Putamen (tissue), 1 donor: ENCODE data around the gene SERPINB6.
"Not testable (repeated sequence)": the region's sequence is repeated elsewhere in the genome, so short reads cannot be mapped to it uniquely, and the experiment has no call there.

ENCODE experiments used
- DNase-seq: peaks from one replicate; pipeline ENCODE4 v3.0.0-alpha.2; 2016; ENCODE audit warnings: low spot score

SERPINB6 gene

DNA sequence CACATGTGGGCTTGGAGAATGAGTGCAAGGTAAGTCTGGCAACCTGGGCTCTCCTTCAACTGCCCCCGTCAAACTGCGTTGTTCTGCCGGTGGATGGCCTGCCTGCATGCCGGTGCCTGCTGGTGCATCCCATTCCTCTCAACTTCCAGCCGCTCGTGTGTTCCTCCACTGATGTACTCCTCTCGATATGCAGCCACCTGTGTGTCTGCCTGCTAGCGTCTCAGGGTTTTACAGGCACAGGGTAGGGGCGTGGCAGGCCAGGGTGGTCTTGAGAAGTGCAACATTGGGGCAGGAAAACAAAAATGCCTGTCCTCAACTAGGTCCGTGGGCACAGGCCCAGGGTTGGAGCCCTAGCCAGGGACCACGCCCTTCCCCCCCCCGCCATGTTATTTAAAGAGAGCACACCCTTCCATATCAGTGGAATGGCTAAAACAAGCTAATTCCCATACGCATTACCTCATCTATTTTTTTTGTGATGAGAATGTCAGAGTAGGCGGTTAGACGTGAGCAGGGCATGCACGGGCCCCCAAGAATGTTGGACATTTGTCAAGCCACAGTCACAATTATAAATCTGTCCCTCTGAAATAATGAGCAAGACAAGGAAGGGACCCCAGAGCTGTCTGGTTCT is 33.2 kb downstream of the SERPINB6 start:
- DNase-seq, result no peak

DNA sequence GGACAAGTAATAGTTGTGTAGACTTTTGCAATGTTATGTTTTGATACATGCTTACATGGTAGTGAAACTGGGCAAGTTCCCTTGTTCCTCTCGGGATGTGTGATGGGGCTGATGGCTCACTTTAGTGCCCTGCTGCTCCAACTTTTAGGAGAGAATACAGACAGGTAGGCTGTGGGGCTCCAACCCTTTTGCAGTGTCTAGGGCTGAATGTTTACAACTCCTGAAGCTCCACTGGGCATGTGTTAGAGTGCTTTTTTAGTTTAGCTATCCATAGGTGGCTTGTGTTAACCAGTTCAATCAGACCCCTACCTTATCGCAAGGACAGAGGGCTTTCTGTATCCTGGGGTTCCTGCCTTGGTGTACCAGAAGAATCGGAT is 33.8 kb downstream of the SERPINB6 start:
- no peak for DNase-seq

DNA sequence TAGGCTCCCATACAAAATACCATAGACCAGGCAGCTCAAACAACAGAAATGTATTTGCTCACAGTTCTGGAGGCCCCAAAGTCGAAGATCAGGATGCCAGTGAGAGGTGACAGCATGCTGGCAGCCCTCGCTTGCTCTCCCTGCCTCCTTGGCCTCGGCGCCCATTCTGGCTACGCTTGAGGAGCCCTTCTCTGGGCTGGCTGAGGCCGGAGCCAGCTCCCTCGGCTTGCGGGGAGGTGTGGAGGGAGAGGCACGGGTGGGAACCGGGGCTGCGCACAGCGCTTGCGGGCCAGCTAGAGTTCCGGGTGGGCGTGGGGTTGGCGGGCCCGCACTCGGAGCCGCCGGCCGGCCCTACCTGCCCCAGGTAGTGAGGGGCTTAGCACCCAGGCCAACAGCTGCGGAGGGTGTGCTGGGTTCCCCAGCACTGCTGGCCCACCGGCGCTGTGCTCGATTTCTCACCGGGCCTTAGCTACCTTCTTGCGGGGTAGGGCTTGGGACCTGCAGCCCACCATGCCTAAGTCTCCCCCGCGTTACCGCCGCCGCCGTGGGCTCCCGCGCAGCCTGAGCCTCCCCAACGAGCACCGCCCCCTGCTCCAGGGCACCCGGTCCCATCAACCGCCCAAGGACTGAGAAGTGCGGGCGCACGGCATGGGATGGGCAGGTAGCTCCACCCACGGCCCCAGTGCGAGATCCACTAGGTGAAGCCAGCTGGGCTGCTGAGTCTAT is 35.6 kb downstream of the SERPINB6 start:
- DNase-seq, result no peak

DNA sequence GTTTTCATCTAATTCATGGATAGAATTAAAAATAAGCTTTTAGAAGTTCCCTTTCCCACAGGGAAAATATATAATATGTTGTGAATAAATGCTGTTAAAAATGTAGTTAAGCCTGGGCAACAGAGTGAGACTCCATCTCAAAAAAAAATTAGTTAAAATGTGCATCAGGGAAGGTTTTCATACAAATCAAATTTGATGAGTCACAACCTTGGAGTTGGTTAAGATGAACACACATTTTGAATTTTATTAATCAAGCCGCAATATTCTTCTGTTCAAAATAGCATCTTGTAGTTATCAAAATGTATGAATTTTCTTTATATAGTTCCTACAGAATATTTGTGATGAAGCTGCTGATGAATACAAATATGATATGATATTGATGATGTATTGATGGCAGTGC is 37.3 kb downstream of the SERPINB6 start:
- no peak for DNase-seq

DNA sequence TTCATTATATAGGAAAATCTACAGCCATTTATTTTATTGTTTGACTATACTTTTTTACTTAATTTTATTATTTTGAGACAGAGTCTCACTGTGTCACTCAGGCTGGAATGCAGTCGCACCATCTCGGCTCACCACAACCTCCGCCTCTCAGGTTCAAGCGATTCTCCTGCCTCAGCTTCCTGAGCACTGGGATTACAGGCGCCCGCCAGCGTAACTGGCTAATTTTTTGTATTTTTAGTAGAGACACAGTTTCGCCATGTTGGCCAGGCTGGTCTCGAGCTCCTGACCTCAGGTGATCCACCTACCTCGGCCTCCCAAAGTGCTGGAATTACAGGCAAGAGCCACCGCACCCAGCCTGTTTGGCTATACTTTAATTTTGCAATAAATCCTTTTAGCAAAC is 38.5 kb downstream of the SERPINB6 start:
- DNase-seq, result not testable (repeated sequence)

DNA sequence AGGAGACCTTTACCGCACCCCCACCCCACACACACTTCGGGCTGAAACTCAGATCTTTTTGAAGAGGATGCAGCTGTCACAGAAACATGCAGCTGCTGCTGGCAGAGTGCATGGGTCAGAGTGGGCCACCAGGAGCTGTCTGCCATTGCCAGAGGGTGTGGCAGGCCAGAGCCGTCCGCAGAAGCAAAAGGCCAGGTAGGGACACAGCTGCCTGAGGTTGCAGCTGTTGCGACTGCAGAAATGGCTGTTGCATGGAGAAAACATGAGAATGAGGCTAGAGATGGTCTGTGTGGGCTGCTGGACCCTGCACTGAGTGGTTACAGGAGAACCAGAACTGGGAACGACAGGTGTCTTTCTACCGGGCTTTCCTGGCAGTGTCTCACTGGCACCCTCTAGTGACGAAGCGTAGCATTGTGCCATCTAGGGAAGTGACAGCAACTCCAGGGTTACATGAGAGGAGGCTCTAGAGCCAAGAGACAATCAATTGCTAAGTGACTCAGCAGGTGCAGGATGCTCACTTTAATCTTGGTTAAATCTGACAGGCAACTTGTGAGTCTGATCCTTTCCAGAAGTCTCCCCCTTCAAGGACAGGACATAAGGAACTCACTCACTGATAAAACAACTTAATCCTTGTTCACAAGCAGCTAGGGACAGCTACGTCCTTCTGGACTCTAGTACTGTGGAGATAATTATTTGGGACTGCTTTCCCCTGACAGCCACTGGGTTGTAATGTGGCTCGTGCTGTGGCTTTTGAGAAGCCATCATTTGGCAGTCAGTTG is 39.2 kb downstream of the SERPINB6 start:
- peak; percentile 82 for DNase-seq

DNA sequence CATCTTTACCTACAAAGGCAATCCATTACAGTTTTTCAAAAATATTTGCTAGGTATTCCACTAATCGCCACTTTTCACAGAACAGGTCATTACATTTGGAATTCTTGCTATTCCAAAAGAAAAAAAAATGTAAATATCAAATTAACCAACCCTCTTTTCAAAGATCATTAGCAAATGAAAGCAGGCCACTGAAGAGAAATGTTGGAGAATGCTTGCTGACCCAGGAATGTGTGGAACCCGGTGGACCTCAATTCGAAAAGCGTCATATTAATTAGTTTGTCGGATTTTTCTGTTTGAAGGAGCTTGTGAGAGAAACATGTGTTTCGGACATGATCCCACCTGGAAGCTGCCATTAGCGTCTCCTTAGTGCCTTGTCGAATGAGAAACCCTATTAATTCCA is 40.3 kb downstream of the SERPINB6 start:
- no peak for DNase-seq

DNA sequence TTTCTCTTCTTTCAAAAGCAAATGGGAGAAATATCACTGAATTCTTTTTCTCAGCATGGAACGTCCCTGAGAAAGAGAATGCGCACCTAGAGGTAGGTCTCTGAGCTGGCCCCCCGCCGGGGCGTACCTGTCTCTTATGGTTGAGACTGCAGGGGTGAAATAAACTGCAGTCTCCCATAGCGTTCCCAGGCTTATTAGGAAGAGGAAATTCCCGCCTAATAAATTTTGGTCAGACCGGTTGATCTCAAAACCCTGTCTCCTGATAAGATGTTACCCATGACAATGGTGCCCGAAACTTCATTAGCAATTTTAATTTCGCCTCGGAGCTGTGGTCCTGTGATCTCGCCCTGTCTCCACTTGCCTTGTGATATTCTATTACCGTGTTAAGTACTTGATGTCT is 43.4 kb downstream of the SERPINB6 start:
- not testable (repeated sequence) for DNase-seq

DNA sequence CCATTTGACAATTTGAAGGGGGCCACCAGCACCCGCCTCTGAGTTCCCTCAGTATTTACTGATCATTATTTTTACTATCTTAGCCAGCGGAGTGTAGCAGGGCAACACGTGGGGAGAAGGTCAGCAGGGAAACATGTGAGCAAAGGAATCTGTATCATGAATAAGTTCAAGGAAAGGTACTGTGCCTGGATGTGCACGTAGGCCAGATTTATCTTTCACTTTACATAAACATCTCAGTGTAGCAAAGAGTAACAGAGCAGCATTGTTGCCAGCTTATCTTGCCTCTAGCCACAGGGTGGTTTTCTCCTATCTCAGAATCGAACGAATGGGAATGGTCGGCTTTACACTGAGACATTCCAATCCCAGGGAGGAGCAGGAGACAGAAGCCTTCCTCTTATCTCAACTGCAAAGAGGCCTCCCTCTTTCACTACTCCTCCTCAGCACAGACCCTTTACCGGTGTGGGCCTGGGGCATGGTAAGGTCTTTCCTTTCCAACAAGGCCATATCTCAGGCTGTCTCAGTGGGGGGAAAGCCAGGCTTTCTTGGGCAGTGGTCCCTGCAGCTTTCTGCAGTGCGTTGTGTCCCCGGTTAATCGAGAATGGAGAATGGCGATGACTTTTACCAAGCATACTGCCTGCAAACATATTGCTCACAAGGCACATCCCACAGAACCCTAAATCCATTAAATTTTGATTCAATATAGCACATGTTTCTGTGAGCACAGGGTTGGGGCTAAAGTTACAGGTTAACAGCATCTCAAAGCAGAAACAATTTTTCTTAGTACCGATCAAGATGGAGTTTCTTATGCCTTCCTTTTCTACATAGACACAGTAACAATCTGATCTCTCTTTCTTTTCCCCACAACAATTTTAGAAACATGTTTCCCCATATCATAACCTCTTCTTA is 45.3 kb downstream of the SERPINB6 start:
- DNase-seq, result not testable (repeated sequence)

DNA sequence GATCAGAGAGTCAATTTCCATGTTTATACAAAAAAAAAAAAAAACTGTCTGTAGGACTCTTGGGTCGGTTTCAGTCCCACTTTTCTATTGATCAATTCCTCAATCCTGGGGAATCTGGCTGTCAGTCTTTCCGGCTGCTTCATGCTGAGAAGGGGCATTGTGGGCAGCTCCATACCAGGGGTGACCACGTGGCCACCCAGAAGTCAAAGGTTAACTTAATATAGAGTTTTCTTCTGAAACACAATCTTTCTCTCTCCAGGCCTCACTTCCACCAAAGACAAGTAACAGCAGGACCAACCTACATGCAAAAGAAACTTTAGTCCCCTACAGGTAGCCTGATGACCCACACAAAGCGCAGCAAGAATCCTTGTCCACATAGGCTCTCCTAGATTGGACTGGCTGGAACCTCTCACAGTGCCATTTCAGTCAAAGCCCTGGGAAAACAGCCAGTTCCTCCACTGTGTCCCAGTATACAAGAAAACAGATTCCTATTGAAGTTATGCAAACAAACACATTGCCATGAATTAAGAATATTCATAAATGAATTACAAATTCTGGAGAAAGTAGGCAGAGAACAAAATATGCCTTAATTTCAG is 49.7 kb downstream of the SERPINB6 start:
- DNase-seq, result no peak

DNA sequence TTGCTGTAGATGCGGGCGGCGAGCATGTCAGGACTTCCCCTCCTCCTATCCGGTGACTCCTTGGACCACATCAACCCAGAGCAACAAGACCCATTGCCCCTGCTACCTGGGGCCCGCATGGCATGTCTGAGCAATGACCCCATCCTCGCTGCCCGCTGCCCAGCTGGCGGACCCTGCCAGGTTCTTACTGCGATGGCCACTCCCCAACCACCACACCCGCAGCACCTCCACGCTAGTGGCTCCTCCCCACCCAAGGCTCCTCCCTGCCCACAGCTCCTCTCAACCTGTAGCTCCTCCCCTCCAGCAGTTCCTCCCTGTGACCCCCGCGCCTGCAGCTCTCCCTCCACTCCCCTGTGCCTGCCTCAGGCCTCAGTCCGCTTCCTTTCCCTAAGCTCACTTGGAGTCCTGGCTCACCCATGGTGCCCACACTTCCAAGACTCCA is 50.7 kb downstream of the SERPINB6 start:
- no peak for DNase-seq

DNA sequence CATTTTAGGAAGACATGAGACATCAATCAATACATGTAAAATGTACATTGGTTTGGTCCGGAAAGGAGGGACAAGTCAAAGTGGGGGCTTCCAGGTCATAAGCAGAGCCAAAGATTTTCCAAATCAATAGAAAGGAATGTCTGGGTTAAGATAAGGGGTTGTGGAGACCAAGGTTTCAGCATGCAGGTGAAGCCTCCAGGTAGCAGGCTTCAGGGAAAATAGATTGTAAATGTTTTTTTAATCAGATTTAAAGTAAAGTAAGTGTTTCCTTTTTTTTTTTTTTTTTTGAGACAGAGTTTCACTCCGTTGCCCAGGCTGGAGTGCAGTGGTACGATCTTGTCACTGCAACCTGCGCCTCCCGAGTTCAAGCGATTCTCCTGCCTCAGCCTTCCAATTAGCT is 51.5 kb downstream of the SERPINB6 start:
- DNase-seq, result no peak

DNA sequence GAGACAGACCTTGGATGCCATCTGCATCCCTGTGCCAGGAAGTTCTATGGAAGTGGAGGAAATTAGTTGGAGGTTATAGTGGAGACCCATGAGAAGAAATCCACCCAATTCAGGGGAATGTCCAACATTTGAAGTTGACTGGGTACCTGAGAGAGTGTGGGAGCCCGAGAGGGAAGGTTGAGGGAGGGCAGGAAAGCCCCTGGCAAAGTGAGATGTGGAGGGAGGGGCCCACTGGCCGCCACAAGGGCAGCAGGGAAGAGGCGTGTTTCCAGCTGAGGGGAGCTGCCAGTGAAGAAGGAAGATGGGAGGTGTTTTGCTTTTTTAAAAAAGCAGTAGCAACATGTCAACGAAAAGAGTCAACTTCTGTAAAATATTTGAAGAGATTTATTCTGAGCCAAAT is 52.0 kb downstream of the SERPINB6 start:
- no peak for DNase-seq

DNA sequence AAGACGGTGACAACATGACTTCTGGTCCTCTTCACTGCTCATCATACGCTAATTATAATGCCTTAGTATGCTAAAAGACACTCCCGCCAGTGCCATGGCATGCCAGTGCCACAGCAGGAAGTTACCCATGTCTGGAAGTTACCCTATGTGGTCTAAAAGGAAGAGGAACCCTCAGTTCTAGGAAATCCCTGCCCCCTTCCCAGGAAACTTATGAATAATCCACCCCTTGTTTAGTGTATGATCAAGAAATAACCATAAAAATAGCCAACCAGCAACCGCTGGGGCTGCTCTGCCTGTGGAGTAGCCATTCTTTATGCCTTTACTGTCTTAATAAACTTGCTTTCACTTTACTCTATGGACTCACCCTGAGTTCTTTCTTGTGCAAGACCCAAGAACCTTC is 52.4 kb downstream of the SERPINB6 start:
- DNase-seq, result no peak

DNA sequence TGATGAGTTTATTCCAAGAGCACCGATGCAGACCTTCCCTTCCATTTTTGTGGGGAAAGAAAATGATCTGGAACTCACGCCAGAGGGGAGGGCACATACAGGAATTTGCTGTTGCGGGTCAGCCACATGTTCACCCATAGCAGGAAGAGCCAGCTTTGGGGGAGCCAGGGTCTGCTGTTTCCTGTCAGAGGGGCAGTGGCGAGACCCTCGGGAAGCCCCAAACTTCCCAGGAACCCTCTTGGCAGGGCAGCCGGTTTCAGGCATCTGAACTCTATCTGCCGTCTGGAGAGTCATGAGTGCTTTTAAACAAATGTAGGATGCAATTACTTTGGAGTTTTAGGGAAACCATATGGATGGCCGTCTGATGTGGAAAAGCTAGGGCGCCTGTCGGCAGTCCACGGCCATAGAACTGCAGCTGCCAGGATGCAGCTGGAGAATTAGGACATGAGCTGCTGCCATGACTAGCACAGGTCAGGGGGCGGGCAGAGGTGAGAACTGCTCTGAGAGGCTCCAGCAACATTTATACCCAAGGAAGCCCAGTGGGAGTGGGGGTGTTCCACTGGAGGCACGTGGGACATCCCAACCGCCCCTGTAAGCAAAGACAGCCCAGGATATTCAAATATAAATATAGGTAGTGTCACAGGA is 53.4 kb downstream of the SERPINB6 start:
- DNase-seq, result no peak

DNA sequence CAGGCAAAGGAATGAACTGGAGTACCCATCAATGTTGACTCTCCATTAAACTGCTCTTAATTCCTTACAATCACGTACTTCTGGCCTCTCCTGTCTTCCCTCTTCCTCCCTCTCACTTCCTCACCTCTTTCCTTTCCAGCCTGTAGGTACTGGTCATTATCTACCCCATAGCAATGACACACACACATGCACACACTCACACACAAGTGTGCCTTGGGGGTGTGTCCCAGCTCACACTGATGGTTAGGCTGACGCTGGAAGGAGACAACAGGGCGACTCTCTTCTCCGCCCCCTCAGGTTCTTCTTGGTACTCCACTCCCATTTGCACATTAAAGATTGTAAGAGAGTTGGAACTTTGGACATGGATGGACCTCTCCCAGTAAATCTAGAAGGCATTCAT is 54.3 kb downstream of the SERPINB6 start:
- no peak for DNase-seq

DNA sequence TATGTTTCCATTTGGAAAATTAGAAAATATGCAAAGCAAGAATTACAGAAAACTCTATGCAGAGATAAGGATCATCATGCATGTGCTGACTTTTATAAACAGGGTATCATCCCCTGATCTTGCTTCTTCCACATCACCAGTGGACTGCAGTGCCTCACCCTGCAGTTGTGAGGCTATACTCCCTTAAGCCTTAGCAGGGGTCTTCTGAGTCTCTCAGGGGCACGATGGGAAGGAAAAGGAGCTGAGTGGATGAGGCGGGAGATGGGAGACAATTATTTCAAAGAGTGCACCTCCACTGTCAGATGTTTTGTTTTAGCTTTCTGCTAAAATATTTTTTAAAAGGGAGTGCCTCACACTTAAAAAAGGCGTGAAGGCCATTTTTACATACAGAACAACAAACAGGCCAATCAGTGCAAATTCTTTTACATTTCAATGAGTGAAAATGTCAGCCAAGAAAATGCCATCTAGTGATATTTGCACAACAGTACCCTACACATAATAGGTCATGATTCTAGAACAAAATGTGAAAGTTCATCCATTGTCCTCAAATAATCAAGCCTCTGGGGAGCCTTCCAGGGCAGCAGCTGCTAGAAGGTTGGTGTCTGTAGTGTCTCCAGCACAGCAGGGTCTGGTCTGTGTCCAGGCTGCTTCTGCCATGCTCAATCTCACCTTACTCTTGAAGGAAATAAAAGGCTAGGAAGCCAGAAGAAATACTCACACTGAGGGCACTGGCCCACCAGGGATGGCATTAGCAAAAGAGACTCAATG is 55.0 kb downstream of the SERPINB6 start:
- no peak for DNase-seq

DNA sequence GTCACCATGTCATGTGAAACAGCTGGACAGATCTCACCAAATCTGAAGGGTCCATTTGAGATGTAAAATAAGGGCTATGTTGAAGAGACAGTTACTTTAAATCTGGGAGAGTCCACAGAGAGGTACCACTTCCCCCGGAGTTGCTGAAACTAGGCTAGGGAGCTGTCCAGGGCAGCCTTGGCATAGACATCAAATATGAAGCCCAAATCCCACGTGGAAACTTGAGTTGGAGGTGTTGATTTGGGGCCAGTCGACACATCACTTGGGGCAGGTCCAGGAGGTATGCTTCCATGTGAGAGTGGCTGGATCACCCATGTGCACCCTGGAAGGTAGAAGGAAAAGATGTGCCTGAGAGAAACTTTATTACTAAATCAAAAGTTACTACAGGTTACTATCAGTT is 56.2 kb downstream of the SERPINB6 start:
- no peak for DNase-seq

DNA sequence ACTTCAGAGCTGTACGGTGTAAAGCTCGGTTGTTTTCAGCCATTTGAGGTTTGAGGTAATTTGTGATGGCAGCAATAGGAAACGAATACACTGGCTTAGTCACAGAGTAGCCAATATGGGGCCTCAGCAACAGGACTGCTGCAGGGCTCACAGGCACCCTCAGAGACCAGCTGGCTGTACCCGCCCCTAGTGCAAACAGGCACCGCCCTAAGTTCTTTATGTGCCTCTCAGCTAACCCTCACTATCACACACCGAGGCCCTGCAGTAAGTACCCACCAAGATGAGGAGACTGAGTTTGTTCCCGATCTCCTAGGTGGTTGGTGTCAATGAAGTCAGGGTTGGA is 57.1 kb downstream of the SERPINB6 start:
- DNase-seq, result no peak

DNA sequence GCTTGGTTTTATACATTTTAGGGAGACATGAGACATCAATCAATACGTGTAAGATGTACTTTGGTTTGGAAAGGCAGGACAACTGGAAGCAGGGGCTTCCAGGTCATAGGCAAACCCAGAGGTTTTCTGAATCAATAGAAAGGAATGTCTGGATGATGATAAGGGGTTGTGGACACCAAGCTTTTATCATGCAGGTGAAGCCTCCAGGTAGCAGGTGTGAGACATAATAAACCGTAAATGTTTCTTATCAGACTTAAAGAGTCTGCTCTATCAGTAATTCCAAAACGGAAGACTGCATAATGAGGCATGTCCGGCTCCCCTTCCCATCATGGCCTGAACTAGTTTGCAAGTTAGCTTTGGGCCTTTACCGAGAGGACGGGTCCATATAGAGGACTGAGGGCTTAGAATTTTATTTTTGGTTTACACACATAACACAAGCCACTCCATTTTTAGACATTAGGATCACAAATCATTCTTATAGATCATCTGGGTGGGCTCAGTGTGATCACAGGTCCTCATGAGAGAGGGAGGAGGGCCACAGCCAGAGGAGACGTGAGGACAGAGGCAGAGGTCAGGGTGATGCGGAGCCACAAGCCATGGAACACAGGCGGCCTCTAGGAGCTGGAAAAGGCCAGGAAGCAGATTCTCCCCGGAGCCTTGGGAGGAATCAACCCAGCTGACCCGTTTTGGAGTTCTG is 57.6 kb downstream of the SERPINB6 start:
- DNase-seq, result no peak
